ENCODE measurements around the gene E2F3.
A peak's percentile ranks its signal among the peaks of the same experiment; 100 is the strongest.

E2F3 gene

DNA sequence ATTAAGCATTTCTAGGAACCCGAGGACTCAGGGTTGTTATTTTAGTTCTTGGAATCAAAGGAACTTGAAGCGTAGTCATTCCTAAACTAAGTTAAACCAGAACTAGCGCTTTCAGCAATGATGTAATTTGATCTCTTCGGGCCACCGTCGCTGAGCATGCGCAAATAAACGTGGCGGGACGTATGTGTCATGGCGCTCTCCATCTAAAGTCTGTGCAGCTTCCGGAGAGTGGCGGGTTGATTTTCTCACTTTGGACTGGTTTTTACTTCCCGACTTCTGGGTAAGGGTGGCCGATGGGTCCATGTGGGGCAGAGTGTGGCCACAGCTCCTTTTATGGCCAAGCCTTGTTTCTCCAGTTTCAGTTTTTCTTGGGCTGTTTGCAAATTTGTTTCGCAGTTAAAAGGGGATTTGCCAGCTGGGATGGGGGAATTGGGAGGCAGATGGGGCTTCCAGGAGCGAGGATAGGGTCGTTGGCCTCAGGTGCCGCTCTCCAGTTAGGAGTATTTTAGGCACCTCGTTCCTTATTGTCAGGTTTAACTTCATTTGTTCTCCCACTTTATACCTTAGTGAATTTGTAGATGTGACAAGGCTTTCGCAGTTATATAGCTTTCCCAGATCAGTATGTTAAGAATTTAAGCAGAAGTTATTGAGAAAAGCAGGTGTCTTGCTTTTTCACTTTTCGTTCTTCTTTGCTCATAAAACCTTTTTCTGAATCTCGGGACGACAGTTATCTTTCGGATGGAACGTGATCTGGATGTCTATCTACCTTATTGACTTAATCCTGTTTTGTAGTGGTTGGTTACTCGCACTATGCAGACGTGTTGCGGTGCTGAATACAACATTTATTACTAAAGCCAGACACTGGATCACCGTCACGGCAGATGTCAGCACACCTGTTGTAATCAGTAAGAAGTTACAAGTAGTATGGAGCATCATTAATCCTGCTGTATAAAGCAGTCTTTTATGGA, 132.9 kb downstream of the E2F3 start, which contains the start of gene CDKAL1:
Gene CDKAL1 (plus strand): TSS at position 163 of the 968 bp plus-strand sequence. CDS start 11,894 bp downstream, outside the sequence.
- H3K4me3 ChIP-seq (ENCODE audit: low read length): peak within 1 kb of the TSS; percentile 92
- TF ChIP-seq CTCF (IDR thresholded peaks at IDR 0.05; ENCODE audit: insufficient read depth, low read depth, low read length, missing control alignments): no peak
- peak; percentile 92 for DNase-seq (ENCODE audit: low read depth)

- no peak overlapping the region for H3K4me3 ChIP-seq (ENCODE audit: low read length)
- no peak for TF ChIP-seq CTCF (IDR thresholded peaks at IDR 0.05; ENCODE audit: insufficient read depth, low read depth, low read length, missing control alignments)
- no peak for DNase-seq (ENCODE audit: low read depth)
Measured at GRCh38 chr6:20538131-20538662, 136.5 kb downstream of the E2F3 start.

DNA sequence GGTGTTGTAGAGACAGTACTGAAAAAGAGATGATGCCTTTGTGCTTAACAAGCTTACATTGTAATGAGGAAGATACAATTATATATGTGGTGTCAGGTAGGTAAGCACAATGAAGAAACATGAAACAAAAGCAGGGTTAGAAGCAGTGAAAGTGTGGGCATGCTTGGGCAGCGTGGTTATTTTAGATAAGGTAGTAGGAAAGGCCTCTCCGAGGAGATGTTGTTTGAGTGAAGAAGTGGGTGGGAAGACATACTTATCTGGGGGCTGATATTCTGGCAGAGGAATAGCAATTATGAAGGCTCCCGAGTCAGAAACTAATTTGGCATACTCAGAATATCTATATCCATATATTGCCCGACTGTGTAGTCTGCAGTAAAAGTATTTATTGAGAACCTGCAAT, 137.2 kb downstream of the E2F3 start:
- no peak for DNase-seq (ENCODE audit: low read depth)
- H3K4me3 ChIP-seq (ENCODE audit: low read length): no peak overlapping the region
- TF ChIP-seq CTCF (IDR thresholded peaks at IDR 0.05; ENCODE audit: insufficient read depth, low read depth, low read length, missing control alignments): no peak

DNA sequence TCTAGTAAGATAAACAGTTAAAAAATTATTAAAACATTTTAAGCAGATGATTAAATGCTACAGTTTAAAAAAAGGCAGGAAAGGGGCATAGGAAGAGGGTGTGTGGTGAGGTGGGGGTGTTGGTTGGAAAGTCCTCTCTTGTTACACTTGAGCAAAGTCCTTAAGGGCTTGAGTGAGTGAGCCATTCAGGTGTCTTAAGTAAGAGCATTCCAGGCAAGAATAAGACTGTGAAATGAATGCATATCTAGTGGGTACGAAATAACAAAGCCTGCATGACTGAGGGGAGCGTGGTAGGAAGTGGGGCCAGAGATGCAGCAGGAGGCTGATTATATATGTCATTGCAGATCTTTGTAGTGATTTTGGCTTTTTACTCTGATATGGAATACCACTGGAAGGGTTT, 137.7 kb downstream of the E2F3 start:
- no peak for TF ChIP-seq CTCF (IDR thresholded peaks at IDR 0.05; ENCODE audit: insufficient read depth, low read depth, low read length, missing control alignments)
- H3K4me3 ChIP-seq (ENCODE audit: low read length): no peak overlapping the region
- no peak for DNase-seq (ENCODE audit: low read depth)

DNA sequence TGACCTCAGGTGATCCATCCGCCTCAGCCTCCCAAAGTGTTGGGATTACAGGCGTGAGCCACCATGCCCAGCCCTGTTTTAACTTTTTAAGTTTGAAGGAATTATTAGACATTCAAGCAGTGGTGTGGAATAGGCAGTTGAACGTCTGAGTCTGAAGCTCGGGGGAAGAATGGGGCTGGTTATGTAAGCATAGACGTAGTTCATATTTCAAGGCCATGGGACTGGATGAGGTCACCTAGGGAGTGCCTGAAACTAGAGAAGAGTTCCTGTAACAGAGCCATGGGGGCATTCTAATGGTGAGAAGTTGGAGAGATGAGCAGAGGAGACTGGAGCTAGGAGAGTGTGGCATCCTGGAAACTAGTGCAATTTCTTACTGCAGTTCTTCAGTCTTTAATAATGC, 139.0 kb downstream of the E2F3 start:
- TF ChIP-seq CTCF (IDR thresholded peaks at IDR 0.05; ENCODE audit: insufficient read depth, low read depth, low read length, missing control alignments): no peak
- DNase-seq (ENCODE audit: low read depth): peak; percentile 67
- H3K4me3 ChIP-seq (ENCODE audit: low read length): no peak overlapping the region

GRCh38 chr6:20541382-20541781, 139.7 kb downstream of the E2F3 start:
- no peak overlapping the region for H3K4me3 ChIP-seq (ENCODE audit: low read length)
- no peak for TF ChIP-seq CTCF (IDR thresholded peaks at IDR 0.05; ENCODE audit: insufficient read depth, low read depth, low read length, missing control alignments)
- no peak for DNase-seq (ENCODE audit: low read depth)

Data from epithelial cell of esophagus (primary cell).